ENCODE data around the gene ISG20L2. TPM values are rescaled to one million over a fixed set of nuclear protein-coding genes. Genes with fewer than 3 reads are reported as not detected.
A peak's percentile ranks its signal among the peaks of the same experiment; 100 is the strongest.

The ISG20L2 gene
- total RNA-seq, 1 donor from 2014 or later = 23.7 TPM

GRCh38 chr1:156738916-156739315 lies 10.3 kb upstream of the ISG20L2 start:
- TF ChIP-seq, protein P1, sequence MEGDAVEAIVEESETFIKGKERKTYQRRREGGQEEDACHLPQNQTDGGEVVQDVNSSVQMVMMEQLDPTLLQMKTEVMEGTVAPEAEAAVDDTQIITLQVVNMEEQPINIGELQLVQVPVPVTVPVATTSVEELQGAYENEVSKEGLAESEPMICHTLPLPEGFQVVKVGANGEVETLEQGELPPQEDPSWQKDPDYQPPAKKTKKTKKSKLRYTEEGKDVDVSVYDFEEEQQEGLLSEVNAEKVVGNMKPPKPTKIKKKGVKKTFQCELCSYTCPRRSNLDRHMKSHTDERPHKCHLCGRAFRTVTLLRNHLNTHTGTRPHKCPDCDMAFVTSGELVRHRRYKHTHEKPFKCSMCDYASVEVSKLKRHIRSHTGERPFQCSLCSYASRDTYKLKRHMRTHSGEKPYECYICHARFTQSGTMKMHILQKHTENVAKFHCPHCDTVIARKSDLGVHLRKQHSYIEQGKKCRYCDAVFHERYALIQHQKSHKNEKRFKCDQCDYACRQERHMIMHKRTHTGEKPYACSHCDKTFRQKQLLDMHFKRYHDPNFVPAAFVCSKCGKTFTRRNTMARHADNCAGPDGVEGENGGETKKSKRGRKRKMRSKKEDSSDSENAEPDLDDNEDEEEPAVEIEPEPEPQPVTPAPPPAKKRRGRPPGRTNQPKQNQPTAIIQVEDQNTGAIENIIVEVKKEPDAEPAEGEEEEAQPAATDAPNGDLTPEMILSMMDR (IDR thresholded peaks at IDR 0.05) = no peak
- H3K36me3 Mint-ChIP-seq (ENCODE audit: low read depth) = peaks cover 7% of the 10 kb centered on the region
- no peaks in the 10 kb centered on the region for H3K27me3 Mint-ChIP-seq (ENCODE audit: low read depth)
- H3K27ac Mint-ChIP-seq (ENCODE audit: unreplicated experiment) = no peak overlapping the region
- no peak overlapping the region for H3K4me3 Mint-ChIP-seq (ENCODE audit: unreplicated experiment)
- peaks cover 22% of the 10 kb centered on the region for H3K4me1 Mint-ChIP-seq (ENCODE audit: low read depth)
- no peak for DNase-seq (ENCODE audit: low spot score)
- no peaks in the 10 kb centered on the region for H3K9me3 Mint-ChIP-seq (ENCODE audit: low read depth)

GRCh38 chr1:156738407-156738806 lies 9.8 kb upstream of the ISG20L2 start:
- no peaks in the 10 kb centered on the region for H3K9me3 Mint-ChIP-seq (ENCODE audit: low read depth)
- H3K36me3 Mint-ChIP-seq (ENCODE audit: low read depth) = peaks cover 3% of the 10 kb centered on the region
- no peaks in the 10 kb centered on the region for H3K27me3 Mint-ChIP-seq (ENCODE audit: low read depth)
- H3K27ac Mint-ChIP-seq (ENCODE audit: unreplicated experiment) = no peak overlapping the region
- H3K4me1 Mint-ChIP-seq (ENCODE audit: low read depth) = peaks cover 22% of the 10 kb centered on the region
- DNase-seq (ENCODE audit: low spot score) = no peak
- H3K4me3 Mint-ChIP-seq (ENCODE audit: unreplicated experiment) = no peak overlapping the region
- TF ChIP-seq, protein P1 (IDR thresholded peaks at IDR 0.05) = no peak

DNA sequence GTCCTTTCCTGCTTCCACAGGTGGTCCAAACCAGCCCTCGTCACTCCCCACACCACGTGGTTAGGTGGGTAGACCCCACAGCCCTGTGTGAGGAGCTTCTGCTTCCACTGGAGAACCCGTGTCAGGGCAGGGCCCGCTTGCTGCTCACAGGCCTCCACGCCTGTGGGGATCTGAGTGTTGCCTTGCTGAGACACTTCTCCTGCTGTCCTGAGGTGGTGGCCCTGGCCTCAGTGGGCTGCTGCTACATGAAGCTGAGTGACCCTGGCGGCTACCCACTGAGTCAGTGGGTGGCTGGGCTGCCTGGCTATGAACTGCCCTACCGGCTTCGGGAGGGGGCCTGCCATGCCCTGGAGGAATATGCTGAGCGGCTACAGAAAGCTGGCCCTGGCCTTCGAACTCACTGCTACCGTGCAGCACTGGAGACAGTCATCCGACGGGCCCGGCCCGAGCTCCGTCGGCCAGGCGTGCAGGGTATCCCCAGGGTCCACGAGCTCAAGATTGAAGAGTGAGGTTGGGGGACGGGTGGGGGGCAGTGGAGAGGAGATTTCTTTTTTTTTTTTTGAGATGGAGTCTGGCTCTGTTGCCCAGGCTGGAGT lies 5.5 kb upstream of the ISG20L2 start:
- no peak for DNase-seq (ENCODE audit: low spot score)
- Mint-ChIP-seq H3K27ac (ENCODE audit: unreplicated experiment) (no peak overlapping the region), H3K36me3 (ENCODE audit: low read depth) (no peaks in the 10 kb centered on the region), H3K27me3 (ENCODE audit: low read depth) (no peaks in the 10 kb centered on the region), H3K9me3 (ENCODE audit: low read depth) (no peaks in the 10 kb centered on the region), H3K4me1 (ENCODE audit: low read depth) (peaks cover 10% of the 10 kb centered on the region), H3K4me3 (ENCODE audit: unreplicated experiment) (no peak overlapping the region)
- TF ChIP-seq, protein P1 (IDR thresholded peaks at IDR 0.05) = no peak

- Mint-ChIP-seq H3K9me3 (ENCODE audit: low read depth) (no peaks in the 10 kb centered on the region), H3K36me3 (ENCODE audit: low read depth) (peaks cover 14% of the 10 kb centered on the region), H3K27ac (ENCODE audit: unreplicated experiment) (peak within 1 kb of the TSS; percentile 96), H3K27me3 (ENCODE audit: low read depth) (no peaks in the 10 kb centered on the region), H3K4me1 (ENCODE audit: low read depth) (peaks cover 15% of the 10 kb centered on the region), H3K4me3 (ENCODE audit: unreplicated experiment) (no peak within 1 kb of the TSS)
- DNase-seq (ENCODE audit: low spot score) = no peak
- TF ChIP-seq, protein P1 (IDR thresholded peaks at IDR 0.05) = no peak
Observed at GRCh38 chr1:156727926-156728598, 504 bp downstream of the ISG20L2 start, which contains the start of gene METTL25B. TSS of gene METTL25B (plus strand) at chr1:156728469. CDS start at chr1:156729105, 636 bp downstream.

GRCh38 chr1:156727492-156727891 lies 1.1 kb downstream of the ISG20L2 start:
- H3K4me1 Mint-ChIP-seq (ENCODE audit: low read depth) = peaks cover 15% of the 10 kb centered on the region
- DNase-seq (ENCODE audit: low spot score) = no peak
- no peaks in the 10 kb centered on the region for H3K27me3 Mint-ChIP-seq (ENCODE audit: low read depth)
- peaks cover 16% of the 10 kb centered on the region for H3K36me3 Mint-ChIP-seq (ENCODE audit: low read depth)
- TF ChIP-seq, protein P1 (IDR thresholded peaks at IDR 0.05) = no peak
- H3K9me3 Mint-ChIP-seq (ENCODE audit: low read depth) = no peaks in the 10 kb centered on the region
- no peak overlapping the region for H3K4me3 Mint-ChIP-seq (ENCODE audit: unreplicated experiment)
- peak overlapping the region; percentile 96 for H3K27ac Mint-ChIP-seq (ENCODE audit: unreplicated experiment)

Measured in chondrocyte (in vitro differentiated cells).